OCI-LY1 (cell line): ENCODE measurements around the gene CENPT.

Source experiments
- EZH2 ChIP-seq: fragments of 200-600 bp; sonication (generic), shearing (Covaris generic); IDR thresholded peaks from 2 replicates; pipeline ENCODE4 v1.8.0; 2017; ENCODE audit warnings: borderline replicate concordance, mixed run types, mild to moderate bottlenecking, antibody characterized with exemption, low read length, moderate library complexity, mixed read lengths
- TF ChIP-seq, protein P1 (sequence below): fragments of 200-600 bp; sonication (generic), shearing (Covaris generic); IDR thresholded peaks from 2 replicates; pipeline ENCODE4 v1.5.1; 2017; ENCODE audit warnings: mild to moderate bottlenecking, antibody characterized with exemption, low read length, moderate library complexity, mixed read lengths

DNA sequence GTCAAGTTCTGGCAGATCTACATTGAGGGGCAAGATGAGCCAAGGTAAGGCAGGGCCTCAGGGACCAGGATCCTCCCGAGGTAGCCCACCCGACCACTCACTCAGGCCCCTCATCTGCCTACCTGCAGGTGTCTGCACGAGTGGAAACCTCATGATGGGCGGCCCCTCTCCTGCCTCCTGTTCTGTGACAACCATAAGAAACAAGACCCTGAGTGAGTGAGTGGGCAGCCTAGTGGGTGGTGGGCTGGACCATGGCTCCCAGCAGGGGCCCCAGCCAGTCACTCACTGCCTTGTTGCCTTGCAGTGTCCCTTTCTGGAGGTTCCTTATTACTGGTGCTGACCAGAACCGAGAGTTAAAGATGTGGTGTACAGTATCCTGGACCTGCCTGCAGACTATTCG is 30.7 kb upstream of the CENPT start:
- TF ChIP-seq EZH2: no peak
- TF ChIP-seq, protein P1, sequence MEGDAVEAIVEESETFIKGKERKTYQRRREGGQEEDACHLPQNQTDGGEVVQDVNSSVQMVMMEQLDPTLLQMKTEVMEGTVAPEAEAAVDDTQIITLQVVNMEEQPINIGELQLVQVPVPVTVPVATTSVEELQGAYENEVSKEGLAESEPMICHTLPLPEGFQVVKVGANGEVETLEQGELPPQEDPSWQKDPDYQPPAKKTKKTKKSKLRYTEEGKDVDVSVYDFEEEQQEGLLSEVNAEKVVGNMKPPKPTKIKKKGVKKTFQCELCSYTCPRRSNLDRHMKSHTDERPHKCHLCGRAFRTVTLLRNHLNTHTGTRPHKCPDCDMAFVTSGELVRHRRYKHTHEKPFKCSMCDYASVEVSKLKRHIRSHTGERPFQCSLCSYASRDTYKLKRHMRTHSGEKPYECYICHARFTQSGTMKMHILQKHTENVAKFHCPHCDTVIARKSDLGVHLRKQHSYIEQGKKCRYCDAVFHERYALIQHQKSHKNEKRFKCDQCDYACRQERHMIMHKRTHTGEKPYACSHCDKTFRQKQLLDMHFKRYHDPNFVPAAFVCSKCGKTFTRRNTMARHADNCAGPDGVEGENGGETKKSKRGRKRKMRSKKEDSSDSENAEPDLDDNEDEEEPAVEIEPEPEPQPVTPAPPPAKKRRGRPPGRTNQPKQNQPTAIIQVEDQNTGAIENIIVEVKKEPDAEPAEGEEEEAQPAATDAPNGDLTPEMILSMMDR: no peak
